Measurements from ENCODE around the gene SH3BP4.

DNA sequence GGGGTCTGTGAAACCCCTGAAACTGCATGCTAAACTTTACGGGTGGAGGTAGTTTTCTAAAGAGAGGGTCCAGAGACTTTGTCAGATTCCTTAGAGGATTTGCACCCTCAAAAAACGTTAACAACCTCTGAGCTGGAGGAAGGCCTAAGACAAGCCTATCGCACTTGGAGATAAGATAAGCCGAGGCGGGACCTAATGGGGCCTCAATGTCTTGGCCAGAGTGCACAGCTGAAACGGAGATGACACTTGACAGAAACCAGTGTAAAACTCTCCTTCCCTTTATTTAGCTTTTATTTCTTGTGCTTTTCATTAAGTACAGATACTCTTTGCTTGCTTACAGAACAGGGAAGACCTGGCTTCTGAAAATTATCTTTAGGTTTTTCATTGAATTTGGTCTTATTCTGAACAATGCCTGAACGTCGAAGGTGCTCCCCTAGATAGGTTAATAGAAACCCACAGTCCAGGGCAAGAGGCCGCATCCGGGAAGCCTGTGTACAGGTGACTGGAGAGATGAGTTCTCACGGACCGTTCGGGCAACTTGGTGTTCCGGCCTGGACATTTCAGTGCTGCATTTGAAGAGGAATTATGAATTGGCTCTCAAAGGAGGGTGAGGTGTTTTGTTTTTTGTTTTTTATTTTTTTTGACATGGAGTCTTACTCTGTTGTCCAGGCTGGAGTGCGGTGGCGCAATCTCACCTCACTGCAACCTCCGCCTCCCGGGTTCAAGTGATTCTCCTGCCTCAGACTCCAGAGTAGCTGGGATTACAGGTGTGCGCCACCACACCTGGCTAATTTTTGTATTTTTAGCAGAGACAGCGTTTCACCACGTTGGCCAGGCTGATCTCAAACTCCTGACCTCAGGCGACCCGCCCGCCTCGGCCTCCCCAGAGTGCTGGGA lies 49.7 kb downstream of the SH3BP4 start:
- TF ChIP-seq, protein P1, sequence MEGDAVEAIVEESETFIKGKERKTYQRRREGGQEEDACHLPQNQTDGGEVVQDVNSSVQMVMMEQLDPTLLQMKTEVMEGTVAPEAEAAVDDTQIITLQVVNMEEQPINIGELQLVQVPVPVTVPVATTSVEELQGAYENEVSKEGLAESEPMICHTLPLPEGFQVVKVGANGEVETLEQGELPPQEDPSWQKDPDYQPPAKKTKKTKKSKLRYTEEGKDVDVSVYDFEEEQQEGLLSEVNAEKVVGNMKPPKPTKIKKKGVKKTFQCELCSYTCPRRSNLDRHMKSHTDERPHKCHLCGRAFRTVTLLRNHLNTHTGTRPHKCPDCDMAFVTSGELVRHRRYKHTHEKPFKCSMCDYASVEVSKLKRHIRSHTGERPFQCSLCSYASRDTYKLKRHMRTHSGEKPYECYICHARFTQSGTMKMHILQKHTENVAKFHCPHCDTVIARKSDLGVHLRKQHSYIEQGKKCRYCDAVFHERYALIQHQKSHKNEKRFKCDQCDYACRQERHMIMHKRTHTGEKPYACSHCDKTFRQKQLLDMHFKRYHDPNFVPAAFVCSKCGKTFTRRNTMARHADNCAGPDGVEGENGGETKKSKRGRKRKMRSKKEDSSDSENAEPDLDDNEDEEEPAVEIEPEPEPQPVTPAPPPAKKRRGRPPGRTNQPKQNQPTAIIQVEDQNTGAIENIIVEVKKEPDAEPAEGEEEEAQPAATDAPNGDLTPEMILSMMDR (IDR thresholded peaks at IDR 0.05; ENCODE audit: insufficient read depth, low read length, poor library complexity, severe bottlenecking), result no peak
- TF ChIP-seq EZH2phosphoT487 (conservative IDR thresholded peaks at IDR 0.05; ENCODE audit: low read length), result no peak

Data from SU-DHL-6 (cell line).